Stomach (tissue), 4 donors: Measurements from ENCODE around the gene KIF13A.

ENCODE experiments used
- EP300 ChIP-seq: sonication (generic); formaldehyde crosslinking; IDR thresholded peaks from one replicate; pipeline ENCODE4 v1.6.1; 2017; ENCODE audit warnings: antibody characterized with exemption
- POLR2A ChIP-seq, 4 donors: fragments of 450-650 bp; IDR thresholded peaks; one replicate each; pipeline ENCODE4 v1.6.1; 2016; ENCODE audit warnings: antibody characterized with exemption in 4 of 4, control low read depth in 2 of 4, mild to moderate bottlenecking in 1 of 4, moderate library complexity in 1 of 4
- POLR2AphosphoS5 ChIP-seq, 3 donors: sonication (generic); formaldehyde crosslinking; IDR thresholded peaks; one replicate each; pipeline ENCODE4 v1.6.1; 2016; ENCODE audit warnings: antibody characterized with exemption in 3 of 3
- TF ChIP-seq, protein P1 (sequence below), 7 experiments: fragments of 450-650 bp in 4 of 7; fragments of 200-600 bp in 3 of 7; sonication (generic) in 3 of 7; IDR thresholded peaks; one replicate each; pipeline ENCODE4 v1.5.1; 2016 to 2019; ENCODE audit warnings: antibody characterized with exemption in 7 of 7, control low read depth in 2 of 7, mild to moderate bottlenecking in 1 of 7

DNA sequence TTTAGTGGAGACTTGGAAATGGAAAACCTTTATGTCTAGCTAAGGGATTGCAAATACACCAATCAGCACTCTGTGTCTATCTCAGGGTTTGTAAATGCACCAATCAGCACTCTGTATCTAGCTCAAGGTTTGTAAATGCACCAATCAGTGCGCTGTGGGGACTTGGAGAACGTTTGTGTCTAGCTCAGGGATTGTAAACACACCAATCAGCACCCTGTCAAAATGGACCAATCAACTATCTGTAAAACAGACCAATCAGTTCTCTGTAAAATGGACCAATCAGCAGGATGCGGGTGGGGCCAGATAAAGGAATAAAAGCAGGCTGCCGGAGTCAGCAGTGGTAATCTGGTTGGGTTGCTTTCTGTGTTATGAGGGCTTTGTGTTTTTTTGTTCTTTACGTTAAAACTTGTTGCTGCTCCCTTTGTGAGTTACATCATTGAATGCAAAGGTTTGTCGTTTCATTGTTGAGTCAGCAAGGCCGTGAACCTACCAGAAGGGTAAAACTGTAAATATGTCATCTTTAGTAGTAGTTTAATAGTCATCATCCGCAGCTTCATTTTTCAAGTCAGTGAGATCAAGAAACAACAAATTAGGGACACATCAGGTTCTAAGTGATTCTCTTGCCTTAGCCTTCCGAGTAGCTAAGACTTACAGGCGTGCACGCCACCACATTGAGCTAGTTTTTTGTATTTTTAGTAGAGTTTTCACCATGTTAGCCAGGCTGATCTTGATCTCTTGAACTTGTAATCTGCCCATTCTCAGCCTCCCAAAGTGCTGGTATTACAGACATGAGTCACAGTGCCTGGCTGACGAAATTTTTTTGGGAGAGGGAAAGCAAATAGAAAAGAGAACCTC is 258.0 kb downstream of the KIF13A start:
- TF ChIP-seq, protein P1, sequence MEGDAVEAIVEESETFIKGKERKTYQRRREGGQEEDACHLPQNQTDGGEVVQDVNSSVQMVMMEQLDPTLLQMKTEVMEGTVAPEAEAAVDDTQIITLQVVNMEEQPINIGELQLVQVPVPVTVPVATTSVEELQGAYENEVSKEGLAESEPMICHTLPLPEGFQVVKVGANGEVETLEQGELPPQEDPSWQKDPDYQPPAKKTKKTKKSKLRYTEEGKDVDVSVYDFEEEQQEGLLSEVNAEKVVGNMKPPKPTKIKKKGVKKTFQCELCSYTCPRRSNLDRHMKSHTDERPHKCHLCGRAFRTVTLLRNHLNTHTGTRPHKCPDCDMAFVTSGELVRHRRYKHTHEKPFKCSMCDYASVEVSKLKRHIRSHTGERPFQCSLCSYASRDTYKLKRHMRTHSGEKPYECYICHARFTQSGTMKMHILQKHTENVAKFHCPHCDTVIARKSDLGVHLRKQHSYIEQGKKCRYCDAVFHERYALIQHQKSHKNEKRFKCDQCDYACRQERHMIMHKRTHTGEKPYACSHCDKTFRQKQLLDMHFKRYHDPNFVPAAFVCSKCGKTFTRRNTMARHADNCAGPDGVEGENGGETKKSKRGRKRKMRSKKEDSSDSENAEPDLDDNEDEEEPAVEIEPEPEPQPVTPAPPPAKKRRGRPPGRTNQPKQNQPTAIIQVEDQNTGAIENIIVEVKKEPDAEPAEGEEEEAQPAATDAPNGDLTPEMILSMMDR (IDR thresholded peaks at IDR 0.05): no peak
- TF ChIP-seq EP300 (no peak), POLR2A (IDR thresholded peaks at IDR 0.05) (no peak), POLR2AphosphoS5 (IDR thresholded peaks at IDR 0.05) (no peak)
